ENCODE data around the gene RIT2.

DNA sequence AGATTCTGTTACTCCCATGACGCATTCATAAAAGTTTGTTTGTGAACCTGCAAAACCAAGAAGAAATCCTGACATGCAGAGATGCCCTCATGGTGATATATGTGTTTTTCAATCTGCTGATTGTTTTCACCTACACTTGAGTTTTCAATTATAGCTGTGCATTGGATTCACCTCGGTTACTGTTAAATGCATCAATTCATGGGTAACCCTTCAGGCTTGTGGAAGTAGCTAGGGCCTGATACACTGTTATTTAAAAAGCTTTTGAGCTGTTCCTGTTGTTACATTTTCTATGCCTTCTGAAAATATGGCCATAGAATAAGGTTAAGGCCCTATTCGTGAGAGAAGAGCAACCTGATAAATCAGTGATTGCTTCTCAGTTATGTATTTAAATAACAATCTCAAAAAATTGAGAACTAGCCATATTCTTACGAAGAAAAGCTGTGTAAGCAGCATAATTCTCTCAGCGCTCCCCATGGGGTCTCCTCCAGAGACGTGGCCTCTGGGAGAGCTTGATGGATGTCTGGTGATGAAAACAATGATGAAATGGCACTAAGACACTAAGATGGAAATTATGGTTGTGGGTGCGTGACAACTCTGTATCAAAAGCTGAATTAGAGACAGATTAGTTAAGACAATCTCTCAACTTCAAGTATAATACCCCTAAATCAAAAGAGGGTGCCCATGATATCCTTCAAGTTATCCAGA is 60.5 kb downstream of the RIT2 start:
- TF ChIP-seq, protein P1, sequence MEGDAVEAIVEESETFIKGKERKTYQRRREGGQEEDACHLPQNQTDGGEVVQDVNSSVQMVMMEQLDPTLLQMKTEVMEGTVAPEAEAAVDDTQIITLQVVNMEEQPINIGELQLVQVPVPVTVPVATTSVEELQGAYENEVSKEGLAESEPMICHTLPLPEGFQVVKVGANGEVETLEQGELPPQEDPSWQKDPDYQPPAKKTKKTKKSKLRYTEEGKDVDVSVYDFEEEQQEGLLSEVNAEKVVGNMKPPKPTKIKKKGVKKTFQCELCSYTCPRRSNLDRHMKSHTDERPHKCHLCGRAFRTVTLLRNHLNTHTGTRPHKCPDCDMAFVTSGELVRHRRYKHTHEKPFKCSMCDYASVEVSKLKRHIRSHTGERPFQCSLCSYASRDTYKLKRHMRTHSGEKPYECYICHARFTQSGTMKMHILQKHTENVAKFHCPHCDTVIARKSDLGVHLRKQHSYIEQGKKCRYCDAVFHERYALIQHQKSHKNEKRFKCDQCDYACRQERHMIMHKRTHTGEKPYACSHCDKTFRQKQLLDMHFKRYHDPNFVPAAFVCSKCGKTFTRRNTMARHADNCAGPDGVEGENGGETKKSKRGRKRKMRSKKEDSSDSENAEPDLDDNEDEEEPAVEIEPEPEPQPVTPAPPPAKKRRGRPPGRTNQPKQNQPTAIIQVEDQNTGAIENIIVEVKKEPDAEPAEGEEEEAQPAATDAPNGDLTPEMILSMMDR (IDR thresholded peaks at IDR 0.05): no peak
- TF ChIP-seq EZH2phosphoT487 (IDR thresholded peaks at IDR 0.05) (no peak), EZH2 (IDR thresholded peaks at IDR 0.05) (no peak)
